Activated naive CD4-positive, alpha-beta T cell treated with anti-CD3 and anti-CD28 coated beads, Interleukin-2, amount 50 U/mL, for 16 hours (primary cell): Measurements from ENCODE around the gene SESN1.
A peak's percentile ranks its signal among the peaks of the same experiment; 100 is the strongest.
"Not testable (repeated sequence)": the region's sequence is repeated elsewhere in the genome, so short reads cannot be mapped to it uniquely, and the experiment has no call there.

ENCODE experiments used
- DNase-seq: peaks from one replicate; pipeline ENCODE4 v3.0.0-alpha.2; 2020

Gene SESN1

GRCh38 chr6:109093732-109094415 is 772 bp downstream of the SESN1 start:
- no peak for DNase-seq

- DNase-seq = no peak
Measured at GRCh38 chr6:109092074-109092473, 2.6 kb downstream of the SESN1 start.

GRCh38 chr6:109091314-109092024 is 3.2 kb downstream of the SESN1 start:
- no peak for DNase-seq

GRCh38 chr6:109088995-109089394 is 5.7 kb downstream of the SESN1 start:
- DNase-seq = no peak

- no peak for DNase-seq
Measured at GRCh38 chr6:109087661-109088264, 6.9 kb downstream of the SESN1 start.

GRCh38 chr6:109084146-109084545 is 10.5 kb downstream of the SESN1 start:
- not testable (repeated sequence) for DNase-seq

GRCh38 chr6:109083657-109084056 is 11.0 kb downstream of the SESN1 start:
- no peak for DNase-seq

GRCh38 chr6:109082188-109082577 is 12.5 kb downstream of the SESN1 start:
- no peak for DNase-seq

GRCh38 chr6:109081516-109082187 is 13.0 kb downstream of the SESN1 start:
- no peak for DNase-seq

GRCh38 chr6:109081026-109081425 is 13.6 kb downstream of the SESN1 start:
- no peak for DNase-seq

- no peak for DNase-seq
Measured at GRCh38 chr6:109079981-109080380, 14.7 kb downstream of the SESN1 start.

- DNase-seq = no peak
Measured at GRCh38 chr6:109076377-109076776, 18.3 kb downstream of the SESN1 start.

- no peak for DNase-seq
Measured at GRCh38 chr6:109075934-109076333, 18.7 kb downstream of the SESN1 start.

- no peak for DNase-seq
Measured at GRCh38 chr6:109074133-109074415, 20.6 kb downstream of the SESN1 start.

GRCh38 chr6:109073344-109074132 is 21.1 kb downstream of the SESN1 start:
- peak; percentile 22 for DNase-seq

GRCh38 chr6:109071125-109071917 is 23.3 kb downstream of the SESN1 start:
- DNase-seq = no peak

- DNase-seq = no peak
Measured at GRCh38 chr6:109069746-109070145, 24.9 kb downstream of the SESN1 start.

GRCh38 chr6:109062767-109063352 is 31.8 kb downstream of the SESN1 start:
- no peak for DNase-seq

GRCh38 chr6:109062216-109062615 is 32.4 kb downstream of the SESN1 start:
- DNase-seq = no peak

GRCh38 chr6:109060571-109060970 is 34.1 kb downstream of the SESN1 start:
- DNase-seq = no peak

GRCh38 chr6:109059571-109060021 is 35.0 kb downstream of the SESN1 start:
- DNase-seq = no peak

GRCh38 chr6:109059153-109059552 is 35.5 kb downstream of the SESN1 start:
- DNase-seq = no peak
